ENCODE measurements around the gene VAMP1. TPM values are rescaled to one million over a fixed set of nuclear protein-coding genes. Genes with fewer than 3 reads are reported as not detected.

Gene VAMP1
- total and polyA plus RNA-seq, 10 of the 15 experiments (the other 5 are each of a cell fraction or from before 2014, with no cell fraction given), result 4.8 to 123 (median 27.5) TPM

DNA sequence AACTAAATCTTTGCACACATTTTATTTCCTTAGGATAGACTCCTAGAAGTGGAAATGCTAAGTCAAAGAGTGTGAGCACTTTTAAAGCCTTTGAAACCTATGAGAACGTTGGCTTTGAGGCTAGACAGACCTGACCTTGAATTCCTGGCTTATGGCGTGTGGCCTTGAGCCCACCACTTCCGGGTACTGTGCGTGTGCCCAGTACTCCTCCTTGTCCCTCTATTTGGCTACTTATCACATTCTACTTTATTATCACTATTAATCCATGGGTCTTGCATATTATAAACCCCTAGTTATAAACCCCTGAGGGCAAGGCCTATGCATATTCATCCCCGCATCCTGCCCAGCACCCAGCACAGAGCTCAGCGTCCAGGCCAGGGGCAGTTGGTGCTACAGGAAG, 51.7 kb downstream of the VAMP1 start:
- Histone ChIP-seq H3K27me3 (replicated peaks in 1 of 2; ENCODE audit: control insufficient read depth in 2 of 2, insufficient read depth in 2 of 2, low read length in 1 of 2) (no peaks in the 10 kb centered on the region), H3K27ac (ENCODE audit: control insufficient read depth, insufficient read depth) (no peak overlapping the region), H2AFZ (ENCODE audit: control insufficient read depth, low read depth, low read length) (no peak overlapping the region), H3K9me3 (replicated peaks; ENCODE audit: control insufficient read depth, insufficient read depth, low read length) (no peaks in the 10 kb centered on the region), H3K4me2 (ENCODE audit: control insufficient read depth, insufficient read depth) (no peak overlapping the region), H3K79me2 (ENCODE audit: control insufficient read depth, insufficient read depth, low read length) (no peaks in the 10 kb centered on the region; the same call in 1 of the 2 replicates), H3K9ac (ENCODE audit: control insufficient read depth, insufficient read depth, low read length) (no peak overlapping the region), H3K4me1 (ENCODE audit: control insufficient read depth, insufficient read depth, low read length) (peaks cover 6% of the 10 kb centered on the region), H3K4me3 (no peak overlapping the region), H4K20me1 (ENCODE audit: control insufficient read depth, insufficient read depth) (no peaks in the 10 kb centered on the region), H3K36me3 (ENCODE audit: control insufficient read depth in 2 of 2, insufficient read depth in 2 of 2, low read length in 1 of 2) (no peaks in the 10 kb centered on the region)
- ChIA-PET POLR2A (interaction anchor here (1.2 kb wide), 1 partner anchor 52 kb away, joined by 3 read pairs; the partner anchor contains the start of gene VAMP1), CTCF (interaction anchor here (1.4 to 2.1 kb wide), 2 partner anchors 47 to 89 kb away, joined by 3 to 12 read pairs; no protein-coding TSS in a partner anchor), RAD21 (ENCODE audit: unreplicated experiment) (interaction anchor here (1.8 kb wide), 1 partner anchor 83 kb away, joined by 5 read pairs; no protein-coding TSS in a partner anchor), SMC1A (ENCODE audit: uncharacterized antibody, unreplicated experiment) (interaction anchor here (0.9 to 2.1 kb wide), 2 partner anchors 47 to 134 kb away, joined by 3 to 10 read pairs; no protein-coding TSS in a partner anchor)
- FAIRE-seq (no peak), DNase-seq (ENCODE audit: low read depth, low spot score) (no peak), ATAC-seq (no peak)
- in situ Hi-C loops (cut with MboI) (no loop called here), intact Hi-C loops (cut with micrococcal nuclease; ENCODE audit: unreplicated experiment) (no loop called here)
- no TSS peak for BruUV-seq (replicated peaks)
- TF ChIP-seq ZNF384 (IDR thresholded peaks at IDR 0.05; ENCODE audit: borderline replicate concordance, low read depth, low read length) (no peak), NR2C1 (IDR thresholded peaks at IDR 0.05) (no peak), KAT2A (conservative IDR thresholded peaks at IDR 0.05; ENCODE audit: control insufficient read depth, low read depth, low read length) (no peak), HCFC1 (IDR thresholded peaks at IDR 0.05; ENCODE audit: low read length) (no peak), CBFB (IDR thresholded peaks at IDR 0.05; ENCODE audit: low read depth) (no peak), KDM1A (IDR thresholded peaks at IDR 0.05; ENCODE audit: borderline replicate concordance) (no peak), BMI1 (IDR thresholded peaks at IDR 0.05; ENCODE audit: borderline replicate concordance) (no peak), POLR2A (IDR thresholded peaks at IDR 0.05; ENCODE audit: low read depth, low read length) (no peak), PAX8 (IDR thresholded peaks at IDR 0.05) (no peak), YY1 (IDR thresholded peaks at IDR 0.05; ENCODE audit: low read depth, low read length) (no peak), NFIC (IDR thresholded peaks at IDR 0.05; ENCODE audit: low read depth, low read length) (no peak)
- TF ChIP-seq, protein P1, sequence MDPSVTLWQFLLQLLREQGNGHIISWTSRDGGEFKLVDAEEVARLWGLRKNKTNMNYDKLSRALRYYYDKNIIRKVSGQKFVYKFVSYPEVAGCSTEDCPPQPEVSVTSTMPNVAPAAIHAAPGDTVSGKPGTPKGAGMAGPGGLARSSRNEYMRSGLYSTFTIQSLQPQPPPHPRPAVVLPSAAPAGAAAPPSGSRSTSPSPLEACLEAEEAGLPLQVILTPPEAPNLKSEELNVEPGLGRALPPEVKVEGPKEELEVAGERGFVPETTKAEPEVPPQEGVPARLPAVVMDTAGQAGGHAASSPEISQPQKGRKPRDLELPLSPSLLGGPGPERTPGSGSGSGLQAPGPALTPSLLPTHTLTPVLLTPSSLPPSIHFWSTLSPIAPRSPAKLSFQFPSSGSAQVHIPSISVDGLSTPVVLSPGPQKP (IDR thresholded peaks at IDR 0.05; ENCODE audit: low read depth, low read length), result no peak
- TF ChIP-seq, protein P2, sequence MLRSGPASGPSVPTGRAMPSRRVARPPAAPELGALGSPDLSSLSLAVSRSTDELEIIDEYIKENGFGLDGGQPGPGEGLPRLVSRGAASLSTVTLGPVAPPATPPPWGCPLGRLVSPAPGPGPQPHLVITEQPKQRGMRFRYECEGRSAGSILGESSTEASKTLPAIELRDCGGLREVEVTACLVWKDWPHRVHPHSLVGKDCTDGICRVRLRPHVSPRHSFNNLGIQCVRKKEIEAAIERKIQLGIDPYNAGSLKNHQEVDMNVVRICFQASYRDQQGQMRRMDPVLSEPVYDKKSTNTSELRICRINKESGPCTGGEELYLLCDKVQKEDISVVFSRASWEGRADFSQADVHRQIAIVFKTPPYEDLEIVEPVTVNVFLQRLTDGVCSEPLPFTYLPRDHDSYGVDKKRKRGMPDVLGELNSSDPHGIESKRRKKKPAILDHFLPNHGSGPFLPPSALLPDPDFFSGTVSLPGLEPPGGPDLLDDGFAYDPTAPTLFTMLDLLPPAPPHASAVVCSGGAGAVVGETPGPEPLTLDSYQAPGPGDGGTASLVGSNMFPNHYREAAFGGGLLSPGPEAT (IDR thresholded peaks at IDR 0.05; ENCODE audit: low read depth), result no peak
- TF ChIP-seq, protein P3, sequence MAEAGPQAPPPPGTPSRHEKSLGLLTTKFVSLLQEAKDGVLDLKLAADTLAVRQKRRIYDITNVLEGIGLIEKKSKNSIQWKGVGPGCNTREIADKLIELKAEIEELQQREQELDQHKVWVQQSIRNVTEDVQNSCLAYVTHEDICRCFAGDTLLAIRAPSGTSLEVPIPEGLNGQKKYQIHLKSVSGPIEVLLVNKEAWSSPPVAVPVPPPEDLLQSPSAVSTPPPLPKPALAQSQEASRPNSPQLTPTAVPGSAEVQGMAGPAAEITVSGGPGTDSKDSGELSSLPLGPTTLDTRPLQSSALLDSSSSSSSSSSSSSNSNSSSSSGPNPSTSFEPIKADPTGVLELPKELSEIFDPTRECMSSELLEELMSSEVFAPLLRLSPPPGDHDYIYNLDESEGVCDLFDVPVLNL (IDR thresholded peaks at IDR 0.05; ENCODE audit: low read depth, low read length), result no peak
- TF ChIP-seq, protein P4, sequence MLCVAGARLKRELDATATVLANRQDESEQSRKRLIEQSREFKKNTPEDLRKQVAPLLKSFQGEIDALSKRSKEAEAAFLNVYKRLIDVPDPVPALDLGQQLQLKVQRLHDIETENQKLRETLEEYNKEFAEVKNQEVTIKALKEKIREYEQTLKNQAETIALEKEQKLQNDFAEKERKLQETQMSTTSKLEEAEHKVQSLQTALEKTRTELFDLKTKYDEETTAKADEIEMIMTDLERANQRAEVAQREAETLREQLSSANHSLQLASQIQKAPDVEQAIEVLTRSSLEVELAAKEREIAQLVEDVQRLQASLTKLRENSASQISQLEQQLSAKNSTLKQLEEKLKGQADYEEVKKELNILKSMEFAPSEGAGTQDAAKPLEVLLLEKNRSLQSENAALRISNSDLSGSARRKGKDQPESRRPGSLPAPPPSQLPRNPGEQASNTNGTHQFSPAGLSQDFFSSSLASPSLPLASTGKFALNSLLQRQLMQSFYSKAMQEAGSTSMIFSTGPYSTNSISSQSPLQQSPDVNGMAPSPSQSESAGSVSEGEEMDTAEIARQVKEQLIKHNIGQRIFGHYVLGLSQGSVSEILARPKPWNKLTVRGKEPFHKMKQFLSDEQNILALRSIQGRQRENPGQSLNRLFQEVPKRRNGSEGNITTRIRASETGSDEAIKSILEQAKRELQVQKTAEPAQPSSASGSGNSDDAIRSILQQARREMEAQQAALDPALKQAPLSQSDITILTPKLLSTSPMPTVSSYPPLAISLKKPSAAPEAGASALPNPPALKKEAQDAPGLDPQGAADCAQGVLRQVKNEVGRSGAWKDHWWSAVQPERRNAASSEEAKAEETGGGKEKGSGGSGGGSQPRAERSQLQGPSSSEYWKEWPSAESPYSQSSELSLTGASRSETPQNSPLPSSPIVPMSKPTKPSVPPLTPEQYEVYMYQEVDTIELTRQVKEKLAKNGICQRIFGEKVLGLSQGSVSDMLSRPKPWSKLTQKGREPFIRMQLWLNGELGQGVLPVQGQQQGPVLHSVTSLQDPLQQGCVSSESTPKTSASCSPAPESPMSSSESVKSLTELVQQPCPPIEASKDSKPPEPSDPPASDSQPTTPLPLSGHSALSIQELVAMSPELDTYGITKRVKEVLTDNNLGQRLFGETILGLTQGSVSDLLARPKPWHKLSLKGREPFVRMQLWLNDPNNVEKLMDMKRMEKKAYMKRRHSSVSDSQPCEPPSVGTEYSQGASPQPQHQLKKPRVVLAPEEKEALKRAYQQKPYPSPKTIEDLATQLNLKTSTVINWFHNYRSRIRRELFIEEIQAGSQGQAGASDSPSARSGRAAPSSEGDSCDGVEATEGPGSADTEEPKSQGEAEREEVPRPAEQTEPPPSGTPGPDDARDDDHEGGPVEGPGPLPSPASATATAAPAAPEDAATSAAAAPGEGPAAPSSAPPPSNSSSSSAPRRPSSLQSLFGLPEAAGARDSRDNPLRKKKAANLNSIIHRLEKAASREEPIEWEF (IDR thresholded peaks at IDR 0.05; ENCODE audit: insufficient replicate concordance, low read depth, low read length), result no peak
- 68% methylated on average over 6 of the region's 6 CpGs for WGBS (ENCODE audit: insufficient coverage, insufficient replicate concordance, low lambda C conversion rate, missing lambda C conversion rate)
